Measurements from ENCODE around the gene UBE3D. TPM values are rescaled to one million over a fixed set of nuclear protein-coding genes. Genes with fewer than 3 reads are reported as not detected.

UBE3D gene
- total and polyA plus RNA-seq, 10 donors = 3.8 to 20.6 (median 8.1) TPM

- Histone ChIP-seq H3K27me3 (replicated peaks in 1 of 7) (no peaks in the 10 kb centered on the region), H3K36me3 (peaks cover 0 to 17% (median 0%) of the 10 kb centered on the region in 6 donors), H3K4me1 (no peaks in the 10 kb centered on the region), H3K9me3 (no peaks in the 10 kb centered on the region), H3K4me3 (no peak overlapping the region), H3K27ac (no peak overlapping the region)
- intact Hi-C loops (cut with DNase I; ENCODE audit: low total_unique reads) = no loop called here
- TF ChIP-seq POLR2AphosphoS5 (IDR thresholded peaks at IDR 0.05) (no peak), POLR2A (IDR thresholded peaks at IDR 0.05) (no peak), CTCF (IDR thresholded peaks at IDR 0.05 in 8 of 11, conservative IDR thresholded peaks at IDR 0.05 in 3 of 11) (no peak)
- WGBS, 5 donors = 89 to 97% (median 92%) methylated on average over 5 of the region's 5 CpGs
- no peak for DNase-seq
Observed at GRCh38 chr6:82889143-82889542, 176.5 kb downstream of the UBE3D start.

DNA sequence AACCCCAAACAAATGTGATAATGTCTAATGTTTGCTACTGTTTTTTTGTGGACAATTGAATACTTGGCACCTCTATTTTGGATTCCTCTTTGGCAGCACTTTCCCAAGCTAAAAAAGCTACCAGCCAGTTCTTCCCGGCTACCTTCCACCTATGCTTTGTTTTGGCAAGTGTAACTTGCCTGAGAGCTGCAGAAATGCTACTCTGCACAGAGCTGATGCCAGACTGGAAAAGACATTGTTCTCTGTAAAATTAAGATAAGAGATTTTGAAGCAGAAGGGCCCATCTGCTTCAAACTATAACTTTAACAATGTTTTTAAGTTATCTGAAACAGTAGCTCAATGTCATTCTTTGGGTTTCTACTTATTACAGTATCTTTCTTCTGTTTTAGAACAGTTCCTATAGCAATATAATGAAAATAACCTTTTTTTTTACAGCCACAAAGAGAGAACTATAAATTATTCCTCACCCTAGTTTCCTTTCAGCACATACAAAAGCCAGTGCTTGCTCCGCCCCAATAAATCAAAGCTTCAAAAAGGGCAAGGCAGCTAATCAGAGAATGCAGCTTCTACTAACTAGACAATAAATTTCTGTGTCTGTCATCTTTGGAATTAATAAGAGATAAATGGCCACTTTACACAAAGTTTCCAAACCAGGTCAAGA, 183.1 kb downstream of the UBE3D start:
- Histone ChIP-seq H3K4me1 (no peaks in the 10 kb centered on the region), H3K36me3 (no peaks in the 10 kb centered on the region), H3K4me3 (no peak overlapping the region), H3K27ac (no peak overlapping the region), H3K27me3 (replicated peaks in 1 of 7) (no peaks in the 10 kb centered on the region), H3K9me3 (no peaks in the 10 kb centered on the region)
- TF ChIP-seq POLR2A (IDR thresholded peaks at IDR 0.05) (no peak), CTCF (IDR thresholded peaks at IDR 0.05 in 8 of 11, conservative IDR thresholded peaks at IDR 0.05 in 3 of 11) (no peak), POLR2AphosphoS5 (IDR thresholded peaks at IDR 0.05) (no peak)
- intact Hi-C loops (cut with DNase I; ENCODE audit: low total_unique reads) = no loop called here
- no peak for DNase-seq
- WGBS, 5 donors = 23 to 46% (median 30%) methylated on average over 2 of the region's 2 CpGs

DNA sequence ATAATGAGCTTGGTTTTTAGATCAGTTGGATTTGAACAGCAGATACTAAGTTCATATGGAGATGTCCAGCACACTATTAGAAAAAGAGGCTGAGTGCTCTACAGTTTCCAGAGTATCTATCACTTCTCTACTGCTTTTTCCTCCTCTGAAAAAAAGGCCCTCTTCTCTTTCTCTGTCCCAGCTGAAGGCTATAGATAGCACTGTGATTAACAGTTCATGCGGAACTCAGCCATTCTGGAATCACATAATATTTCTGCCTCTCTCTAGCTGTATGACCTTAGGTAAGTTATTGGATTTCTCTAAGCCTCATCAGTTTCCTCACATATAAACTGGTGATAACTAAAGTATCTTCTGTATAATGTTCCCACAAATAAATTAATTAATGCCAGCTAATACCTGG, 184.1 kb downstream of the UBE3D start:
- DNase-seq = no peak

More for the DNA sequence above, 184.1 kb downstream of the UBE3D start:
- H3K4me3 ChIP-seq = no peak overlapping the region
- H3K9me3 ChIP-seq = no peaks in the 10 kb centered on the region
- 84 to 94% (median 88%) methylated on average over 1 of the region's 1 CpG for WGBS, 5 donors
- intact Hi-C loops (cut with DNase I; ENCODE audit: low total_unique reads) = no loop called here
- no peak for TF ChIP-seq POLR2AphosphoS5 (IDR thresholded peaks at IDR 0.05)
- no peak for TF ChIP-seq POLR2A (IDR thresholded peaks at IDR 0.05)
- no peak for TF ChIP-seq CTCF (IDR thresholded peaks at IDR 0.05 in 8 of 11, conservative IDR thresholded peaks at IDR 0.05 in 3 of 11)
- no peak overlapping the region for H3K27ac ChIP-seq
- H3K27me3 ChIP-seq (replicated peaks in 1 of 7) = no peaks in the 10 kb centered on the region
- H3K4me1 ChIP-seq = no peaks in the 10 kb centered on the region
- H3K36me3 ChIP-seq = no peaks in the 10 kb centered on the region
